ENCODE results near the gene ARL8B.

GRCh38 chr3:5217824-5218595 lies 95.9 kb downstream of the ARL8B start:
- no peak for TF ChIP-seq ZNF425 (CRISPR knock-in tag; conservative IDR thresholded peaks at IDR 0.05)
- no peak for TF ChIP-seq MAX (CRISPR knock-in tag; IDR thresholded peaks at IDR 0.05)
- TF ChIP-seq, protein P1, sequence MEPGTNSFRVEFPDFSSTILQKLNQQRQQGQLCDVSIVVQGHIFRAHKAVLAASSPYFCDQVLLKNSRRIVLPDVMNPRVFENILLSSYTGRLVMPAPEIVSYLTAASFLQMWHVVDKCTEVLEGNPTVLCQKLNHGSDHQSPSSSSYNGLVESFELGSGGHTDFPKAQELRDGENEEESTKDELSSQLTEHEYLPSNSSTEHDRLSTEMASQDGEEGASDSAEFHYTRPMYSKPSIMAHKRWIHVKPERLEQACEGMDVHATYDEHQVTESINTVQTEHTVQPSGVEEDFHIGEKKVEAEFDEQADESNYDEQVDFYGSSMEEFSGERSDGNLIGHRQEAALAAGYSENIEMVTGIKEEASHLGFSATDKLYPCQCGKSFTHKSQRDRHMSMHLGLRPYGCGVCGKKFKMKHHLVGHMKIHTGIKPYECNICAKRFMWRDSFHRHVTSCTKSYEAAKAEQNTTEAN (CRISPR knock-in tag; IDR thresholded peaks at IDR 0.05) = no peak
- TF ChIP-seq TP53 (CRISPR knock-in tag; IDR thresholded peaks at IDR 0.05) = no peak
